GM12874 (cell line): ENCODE results near the gene LETM1.

Source experiments
- CTCF ChIP-seq: IDR thresholded peaks from 2 replicates; pipeline ENCODE4 v1.5.1; 2011; ENCODE audit warnings: low read depth, mild to moderate bottlenecking, control low read depth, low read length, moderate library complexity; ENCODE audit not compliant: insufficient read depth

The LETM1 gene

GRCh38 chr4:1856943-1857699 lies 1.2 kb upstream of the LETM1 start:
- no peak for TF ChIP-seq CTCF

GRCh38 chr4:1855333-1856070 lies 454 bp downstream of the LETM1 start:
- TF ChIP-seq CTCF, result no peak

DNA sequence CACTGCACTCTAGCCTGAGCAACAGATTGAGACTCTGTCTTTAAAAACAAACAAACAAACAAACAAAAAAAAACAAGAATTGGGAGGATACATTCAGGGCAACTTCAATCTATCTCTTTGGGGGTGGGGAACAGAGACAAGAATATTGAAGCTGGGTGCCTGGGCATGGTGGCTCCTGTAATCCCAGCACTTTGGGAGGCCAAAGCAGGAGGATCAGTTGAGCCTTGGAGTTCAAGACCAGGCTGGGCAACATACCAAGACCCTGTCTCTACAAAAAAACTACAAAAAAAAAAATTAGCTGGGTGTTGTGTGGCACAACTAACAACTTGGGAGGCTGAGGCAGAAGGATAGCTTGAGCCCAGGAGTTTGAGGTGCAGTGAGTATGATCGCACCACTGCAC lies 1.2 kb downstream of the LETM1 start:
- TF ChIP-seq CTCF, result no peak

DNA sequence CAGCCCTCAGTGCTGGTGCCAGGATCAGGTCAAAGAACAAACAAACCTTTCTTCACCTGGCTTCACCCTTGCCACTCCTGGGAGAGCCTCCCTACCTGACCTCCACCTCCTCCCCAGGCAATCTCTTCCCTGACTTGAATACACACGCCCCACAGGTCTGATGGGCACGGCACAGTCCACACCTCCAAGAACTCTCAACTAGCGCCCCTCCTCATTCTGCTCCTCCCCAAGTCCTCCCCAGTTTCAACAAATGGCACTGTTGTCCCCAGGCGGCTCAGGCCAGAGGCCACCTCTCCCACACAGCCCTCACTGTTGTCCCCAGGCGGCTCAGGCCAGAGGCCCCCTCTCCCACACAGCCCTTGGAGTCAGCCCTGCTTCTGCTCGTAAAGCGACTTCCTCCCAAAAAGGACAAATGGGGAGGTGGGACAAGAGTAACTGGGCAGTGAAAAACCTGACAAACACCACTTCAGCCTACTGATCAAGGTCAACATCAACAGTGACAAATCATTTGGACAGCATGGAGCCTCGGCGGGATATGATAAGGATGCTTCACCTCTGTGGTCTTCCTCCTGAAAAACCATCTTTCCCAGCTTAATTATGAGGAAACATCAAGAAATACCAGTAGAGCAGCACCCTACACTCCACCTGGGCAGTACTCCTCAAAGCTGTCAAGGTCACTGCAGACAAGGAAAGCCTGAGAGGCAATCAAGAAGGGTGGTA lies 2.9 kb downstream of the LETM1 start:
- no peak for TF ChIP-seq CTCF

DNA sequence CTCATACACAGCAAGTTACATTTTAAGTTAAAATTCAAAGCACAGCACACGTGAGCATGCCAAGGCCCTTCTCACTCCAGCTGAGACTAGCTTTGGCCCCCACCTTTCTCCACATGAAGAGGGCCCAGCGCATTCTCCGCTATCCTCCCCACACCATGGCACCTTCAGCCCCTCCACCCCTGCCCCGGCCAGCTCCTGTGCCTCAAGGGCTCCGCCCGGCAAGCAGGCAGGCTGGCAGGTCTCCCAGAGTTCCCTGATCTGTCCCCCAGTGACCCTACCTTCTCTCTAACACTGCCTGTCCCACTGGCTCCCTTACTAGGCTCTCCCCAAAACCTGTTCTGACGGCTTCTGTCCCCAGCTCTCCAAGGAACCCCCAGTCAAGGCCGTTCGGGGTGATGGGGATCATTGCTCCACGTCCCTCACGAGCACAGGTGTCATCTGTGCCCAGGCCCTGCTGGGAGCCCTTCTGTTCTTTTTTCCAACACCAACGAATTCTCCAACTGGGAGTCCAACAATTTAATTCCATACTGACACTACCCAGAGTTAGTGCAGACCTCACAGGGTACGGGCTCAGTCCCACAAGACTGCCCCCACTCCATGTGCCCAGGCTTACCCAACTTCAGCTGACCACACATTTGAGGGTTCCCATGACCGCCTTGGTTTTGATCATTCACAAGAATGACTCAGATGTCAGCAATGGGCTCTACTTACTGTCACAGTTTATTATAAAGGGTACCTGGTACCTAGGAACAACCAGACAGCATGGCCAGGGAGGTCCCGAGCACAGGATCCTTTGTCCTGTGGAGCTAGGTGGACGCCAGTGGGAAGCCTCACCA lies 4.2 kb downstream of the LETM1 start:
- no peak for TF ChIP-seq CTCF

DNA sequence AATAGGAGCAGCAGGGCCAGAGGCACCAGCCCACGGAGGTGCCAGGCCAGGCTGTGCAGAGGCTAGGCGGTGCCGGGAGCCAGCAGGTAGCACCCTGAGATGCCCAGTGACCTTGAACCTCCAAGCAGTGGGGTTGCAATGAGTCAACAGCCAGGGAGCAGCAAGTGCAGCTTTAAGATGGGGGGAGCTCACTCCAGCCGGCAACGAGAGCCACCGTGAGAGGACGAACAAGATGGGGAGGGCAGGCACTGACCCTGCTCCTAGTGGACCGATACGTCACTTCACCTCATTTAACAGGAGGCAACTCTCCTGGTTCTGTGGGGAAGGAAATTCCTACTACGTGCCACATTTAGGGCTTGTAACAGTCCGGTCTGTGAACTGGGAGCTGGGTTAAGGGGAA lies 4.8 kb downstream of the LETM1 start:
- no peak for TF ChIP-seq CTCF

DNA sequence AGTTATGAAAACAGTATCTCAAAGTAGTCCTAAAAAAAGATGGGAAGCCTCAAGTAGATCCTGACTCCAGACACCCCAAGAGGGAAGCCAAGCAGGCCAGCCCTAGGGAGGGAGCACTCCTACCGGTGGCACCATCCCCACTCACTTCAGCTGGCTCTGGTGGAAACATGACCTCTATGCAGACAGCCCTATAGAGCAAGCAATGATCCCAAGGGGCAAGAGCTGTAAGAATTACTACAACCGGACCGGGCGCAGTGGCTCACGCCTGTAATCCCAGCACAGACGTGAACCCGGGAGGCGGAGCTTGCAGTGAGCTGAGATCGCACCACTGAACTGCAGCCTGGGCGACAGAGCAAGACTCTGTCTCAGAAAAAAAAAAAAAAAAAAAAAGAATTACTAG lies 5.7 kb downstream of the LETM1 start:
- no peak for TF ChIP-seq CTCF
